AG04450 (cell line): ENCODE measurements around the gene NFIC. TPM values are rescaled to one million over a fixed set of nuclear protein-coding genes. Genes with fewer than 3 reads are reported as not detected.

ENCODE experiments used
- CTCF ChIA-PET: fragments of 300-600, 350-600 bp; formaldehyde crosslinking; extraction: SDS; loops from one replicate; lab custom pipeline; 2022; ENCODE audit warnings: antibody characterized with exemption, inconsistent platforms; lab: Charles Lee
- POLR2A ChIA-PET: fragments of 350-600 bp; formaldehyde crosslinking; extraction: SDS; loops from one replicate; lab custom pipeline; 2021; ENCODE audit warnings: antibody characterized with exemption, inconsistent platforms; lab: Yijun Ruan, JAX
- DNase-seq: peaks from one replicate; pipeline ENCODE4 v3.0.0-alpha.2; 2011; ENCODE audit warnings: low read depth, low spot score
- H3K27ac ChIP-seq: one replicate; pipeline ENCODE4 v1.5.1; 2012; ENCODE audit warnings: low read depth, low read length, control low read depth
- H3K27me3 ChIP-seq: one replicate; pipeline ENCODE4 v1.6.0; 2012; ENCODE audit warnings: low read length; ENCODE audit not compliant: control insufficient read depth, insufficient read depth
- H3K4me3 ChIP-seq: 2 replicates; pipeline ENCODE4 v1.5.1; 2011; ENCODE audit warnings: mild to moderate bottlenecking, low read depth, low read length, control low read depth
- H3K9me3 ChIP-seq: 2 replicates; pipeline ENCODE4 v1.5.1; 2012; ENCODE audit warnings: low read length; ENCODE audit not compliant: control insufficient read depth, insufficient read depth
- polyA plus RNA-seq: library from polyadenylated mRNA; depleted of rRNA; stranded (reverse); fragments of >200 nt; gene quantifications from 2 replicates; pipeline ENCODE4 v1.2.3, GENCODE V29; 2011
- TF ChIP-seq, protein P1 (sequence below): IDR thresholded peaks from 2 replicates; pipeline ENCODE4 v1.5.1; 2011; ENCODE audit warnings: low read depth, low read length, control low read depth, inconsistent platforms

The NFIC gene
- polyA plus RNA-seq, 1 experiment, result 3.9 TPM

GRCh38 chr19:3462991-3463713 lies 96.8 kb downstream of the NFIC start:
- POLR2A ChIA-PET, result no interaction called here
- Histone ChIP-seq H3K27me3 (no peaks in the 10 kb centered on the region), H3K9me3 (peaks cover 6% of the 10 kb centered on the region), H3K27ac (no peak overlapping the region), H3K4me3 (no peak overlapping the region)
- CTCF ChIA-PET, result no interaction called here
- TF ChIP-seq, protein P1, sequence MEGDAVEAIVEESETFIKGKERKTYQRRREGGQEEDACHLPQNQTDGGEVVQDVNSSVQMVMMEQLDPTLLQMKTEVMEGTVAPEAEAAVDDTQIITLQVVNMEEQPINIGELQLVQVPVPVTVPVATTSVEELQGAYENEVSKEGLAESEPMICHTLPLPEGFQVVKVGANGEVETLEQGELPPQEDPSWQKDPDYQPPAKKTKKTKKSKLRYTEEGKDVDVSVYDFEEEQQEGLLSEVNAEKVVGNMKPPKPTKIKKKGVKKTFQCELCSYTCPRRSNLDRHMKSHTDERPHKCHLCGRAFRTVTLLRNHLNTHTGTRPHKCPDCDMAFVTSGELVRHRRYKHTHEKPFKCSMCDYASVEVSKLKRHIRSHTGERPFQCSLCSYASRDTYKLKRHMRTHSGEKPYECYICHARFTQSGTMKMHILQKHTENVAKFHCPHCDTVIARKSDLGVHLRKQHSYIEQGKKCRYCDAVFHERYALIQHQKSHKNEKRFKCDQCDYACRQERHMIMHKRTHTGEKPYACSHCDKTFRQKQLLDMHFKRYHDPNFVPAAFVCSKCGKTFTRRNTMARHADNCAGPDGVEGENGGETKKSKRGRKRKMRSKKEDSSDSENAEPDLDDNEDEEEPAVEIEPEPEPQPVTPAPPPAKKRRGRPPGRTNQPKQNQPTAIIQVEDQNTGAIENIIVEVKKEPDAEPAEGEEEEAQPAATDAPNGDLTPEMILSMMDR, result no peak
- DNase-seq, result no peak

DNA sequence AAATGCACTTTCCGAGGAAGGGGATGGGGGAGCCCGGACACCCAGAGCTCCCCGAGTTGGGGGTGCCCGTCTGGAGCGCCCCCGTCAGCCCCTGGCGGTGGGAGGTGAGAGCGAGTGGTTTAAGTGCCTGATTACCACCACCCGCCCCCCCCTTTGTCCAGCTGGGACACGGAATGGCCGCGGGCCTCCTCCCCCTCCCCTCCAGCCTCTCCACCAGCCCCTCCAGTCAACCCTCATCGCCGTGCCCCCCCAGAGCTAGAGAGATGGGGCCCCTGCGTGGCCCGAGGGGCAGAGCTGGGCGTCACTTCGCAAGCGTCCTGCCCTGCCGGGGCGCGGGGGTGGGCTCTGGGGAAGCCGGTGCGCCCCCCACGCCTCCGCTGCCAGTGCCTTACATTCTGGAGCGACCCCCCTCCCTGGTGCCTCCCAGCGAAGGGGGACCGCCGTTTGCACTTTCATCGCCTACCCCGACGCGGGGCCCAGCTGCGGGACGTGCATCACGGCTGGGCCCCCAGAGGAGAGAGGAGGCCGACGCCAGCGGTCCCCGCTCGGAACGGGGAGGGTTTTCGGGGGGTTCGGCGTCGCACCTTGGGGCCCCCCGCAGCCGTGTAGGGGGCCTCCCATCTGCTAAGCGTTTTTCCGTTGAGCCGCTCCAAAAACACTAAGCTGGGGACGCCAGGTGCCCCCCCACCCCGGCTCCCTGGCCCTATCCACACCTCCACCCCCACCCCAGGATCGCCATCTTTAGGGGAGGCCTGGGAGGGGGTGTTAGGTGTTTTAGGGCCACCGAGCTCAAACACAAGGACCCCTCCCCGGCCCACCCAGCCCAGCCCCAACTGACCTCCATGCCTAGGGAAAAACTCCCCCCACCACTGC lies 97.6 kb downstream of the NFIC start:
- CTCF ChIA-PET, result interaction anchor here (0.6 to 1.1 kb wide), 3 partner anchors 9 to 254 kb away, joined by 3 to 9 read pairs (median 4); no protein-coding TSS in a partner anchor
- POLR2A ChIA-PET, result interaction anchor here (0.5 to 0.6 kb wide), 2 partner anchors 14 to 93 kb away, joined by 3 to 5 read pairs; no protein-coding TSS in a partner anchor

GRCh38 chr19:3464587-3465235 lies 98.3 kb downstream of the NFIC start:
- CTCF ChIA-PET, result interaction anchor here (0.6 to 1.1 kb wide), 4 partner anchors 8 to 254 kb away, joined by 3 to 9 read pairs (median 4); no protein-coding TSS in a partner anchor
- H3K9me3 ChIP-seq, result peaks cover 6% of the 10 kb centered on the region
- TF ChIP-seq, protein P1, result no peak
- no peaks in the 10 kb centered on the region for H3K27me3 ChIP-seq
- POLR2A ChIA-PET, result interaction anchor here (0.6 to 0.7 kb wide), 2 partner anchors 14 to 15 kb away, joined by 3 to 7 read pairs; no protein-coding TSS in a partner anchor
- no peak for DNase-seq
- no peak overlapping the region for H3K27ac ChIP-seq
- H3K4me3 ChIP-seq, result no peak overlapping the region

More for the DNA sequence above, 97.6 kb downstream of the NFIC start:
- Histone ChIP-seq H3K9me3 (peaks cover 6% of the 10 kb centered on the region), H3K4me3 (no peak overlapping the region), H3K27me3 (no peaks in the 10 kb centered on the region), H3K27ac (no peak overlapping the region)
- no peak for DNase-seq
- TF ChIP-seq, protein P1, result no peak

DNA sequence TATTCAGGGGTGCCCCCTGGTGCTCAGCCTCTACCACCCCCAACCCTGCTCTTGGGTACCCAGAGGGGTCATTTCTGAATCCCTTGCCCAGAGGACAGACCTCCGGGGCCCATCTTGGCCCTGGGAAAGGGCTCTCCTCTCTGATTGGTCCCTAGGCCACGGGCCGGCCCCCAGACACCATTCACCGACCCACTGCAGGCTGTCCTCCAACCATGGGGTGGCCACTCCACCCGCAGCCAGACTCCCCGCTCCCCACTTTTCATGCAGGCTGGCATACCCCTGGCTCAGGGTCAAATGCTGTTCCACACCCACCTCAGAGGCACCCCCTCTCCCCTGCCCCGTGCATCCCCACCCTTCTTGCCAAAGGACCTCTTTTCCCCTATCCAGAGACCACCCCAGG lies 99.2 kb downstream of the NFIC start:
- no peak overlapping the region for H3K4me3 ChIP-seq
- no peaks in the 10 kb centered on the region for H3K27me3 ChIP-seq
- DNase-seq, result no peak
- TF ChIP-seq, protein P1, result no peak
- CTCF ChIA-PET, result no interaction called here
- POLR2A ChIA-PET, result no interaction called here
- peaks cover 6% of the 10 kb centered on the region for H3K9me3 ChIP-seq
- peak overlapping the region; percentile 47 for H3K27ac ChIP-seq
